B cell (primary cell): Measurements from ENCODE around the gene GRIA3.

ENCODE experiments used
- EZH2 ChIP-seq: IDR thresholded peaks from 2 replicates; pipeline ENCODE4 v1.6.1; 2012; ENCODE audit warnings: borderline replicate concordance, low read depth, mild to moderate bottlenecking, moderate library complexity, low read length; ENCODE audit not compliant: insufficient read depth, poor library complexity, severe bottlenecking
- TF ChIP-seq, protein P1 (sequence below): fragments of 200-600 bp; IDR thresholded peaks from one replicate; pipeline ENCODE4 v1.8.0; 2022; ENCODE audit warnings: antibody characterized with exemption, mild to moderate bottlenecking

DNA sequence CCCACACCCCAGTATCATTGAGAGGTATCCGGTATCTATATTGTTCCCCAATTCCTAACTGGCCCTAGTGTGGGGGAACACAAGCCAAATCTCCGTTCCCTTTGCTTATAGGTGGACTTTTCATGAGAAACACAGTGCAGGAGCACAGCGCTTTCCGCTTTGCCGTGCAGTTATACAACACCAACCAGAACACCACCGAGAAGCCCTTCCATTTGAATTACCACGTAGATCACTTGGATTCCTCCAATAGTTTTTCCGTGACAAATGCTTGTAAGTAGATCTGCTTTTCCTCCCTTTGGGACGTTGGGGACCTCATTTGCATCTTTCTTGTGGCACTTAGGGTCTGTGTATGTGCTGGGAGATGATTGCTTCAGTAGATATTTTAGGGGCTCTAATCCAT is 1.6 kb downstream of the GRIA3 start:
- TF ChIP-seq, protein P1, sequence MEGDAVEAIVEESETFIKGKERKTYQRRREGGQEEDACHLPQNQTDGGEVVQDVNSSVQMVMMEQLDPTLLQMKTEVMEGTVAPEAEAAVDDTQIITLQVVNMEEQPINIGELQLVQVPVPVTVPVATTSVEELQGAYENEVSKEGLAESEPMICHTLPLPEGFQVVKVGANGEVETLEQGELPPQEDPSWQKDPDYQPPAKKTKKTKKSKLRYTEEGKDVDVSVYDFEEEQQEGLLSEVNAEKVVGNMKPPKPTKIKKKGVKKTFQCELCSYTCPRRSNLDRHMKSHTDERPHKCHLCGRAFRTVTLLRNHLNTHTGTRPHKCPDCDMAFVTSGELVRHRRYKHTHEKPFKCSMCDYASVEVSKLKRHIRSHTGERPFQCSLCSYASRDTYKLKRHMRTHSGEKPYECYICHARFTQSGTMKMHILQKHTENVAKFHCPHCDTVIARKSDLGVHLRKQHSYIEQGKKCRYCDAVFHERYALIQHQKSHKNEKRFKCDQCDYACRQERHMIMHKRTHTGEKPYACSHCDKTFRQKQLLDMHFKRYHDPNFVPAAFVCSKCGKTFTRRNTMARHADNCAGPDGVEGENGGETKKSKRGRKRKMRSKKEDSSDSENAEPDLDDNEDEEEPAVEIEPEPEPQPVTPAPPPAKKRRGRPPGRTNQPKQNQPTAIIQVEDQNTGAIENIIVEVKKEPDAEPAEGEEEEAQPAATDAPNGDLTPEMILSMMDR = no peak
- no peak for TF ChIP-seq EZH2
